ENCODE measurements around the gene ANXA2. TPM values are rescaled to one million over a fixed set of nuclear protein-coding genes. Genes with fewer than 3 reads are reported as not detected.

ANXA2 gene
- total RNA-seq, 1 experiment from 2014 or later, result 6.7 TPM

- no peaks in the 10 kb centered on the region for H3K9me3 ChIP-seq (ENCODE audit: low read length)
- no peak overlapping the region for H3K9ac ChIP-seq (ENCODE audit: low read length)
- no peaks in the 10 kb centered on the region for H4K20me1 ChIP-seq (ENCODE audit: insufficient read depth, low read depth, low read length)
- H3K79me2 ChIP-seq (ENCODE audit: low read length), result no peaks in the 10 kb centered on the region
- H3K4me1 ChIP-seq (ENCODE audit: low read length), result no peaks in the 10 kb centered on the region
- H2AFZ ChIP-seq (ENCODE audit: low read length), result no peak overlapping the region
- H3K27me3 ChIP-seq (ENCODE audit: low read length), result no peaks in the 10 kb centered on the region
- no peak overlapping the region for H3K4me2 ChIP-seq (ENCODE audit: low read depth, low read length, poor library complexity, severe bottlenecking)
- no peaks in the 10 kb centered on the region for H3K36me3 ChIP-seq (ENCODE audit: insufficient read depth, low read length)
- H3K9me2 ChIP-seq (replicated peaks; ENCODE audit: insufficient read depth, low read length), result no peaks in the 10 kb centered on the region
- no peak for DNase-seq
- no peak overlapping the region for H3K4me3 ChIP-seq (ENCODE audit: low read length)
- H3K27ac ChIP-seq (ENCODE audit: low read length), result no peak overlapping the region
Measured at GRCh38 chr15:60373327-60373726, 24.5 kb downstream of the ANXA2 start.

- H3K9me2 ChIP-seq (replicated peaks; ENCODE audit: insufficient read depth, low read length), result no peaks in the 10 kb centered on the region
- DNase-seq, result no peak
- H3K4me2 ChIP-seq (ENCODE audit: low read depth, low read length, poor library complexity, severe bottlenecking), result no peak overlapping the region
- no peak overlapping the region for H2AFZ ChIP-seq (ENCODE audit: low read length)
- no peaks in the 10 kb centered on the region for H3K79me2 ChIP-seq (ENCODE audit: low read length)
- H3K27ac ChIP-seq (ENCODE audit: low read length), result no peak overlapping the region
- H3K4me1 ChIP-seq (ENCODE audit: low read length), result no peaks in the 10 kb centered on the region
- no peaks in the 10 kb centered on the region for H3K36me3 ChIP-seq (ENCODE audit: insufficient read depth, low read length)
- H3K9me3 ChIP-seq (ENCODE audit: low read length), result no peaks in the 10 kb centered on the region
- no peak overlapping the region for H3K4me3 ChIP-seq (ENCODE audit: low read length)
- no peaks in the 10 kb centered on the region for H4K20me1 ChIP-seq (ENCODE audit: insufficient read depth, low read depth, low read length)
- no peaks in the 10 kb centered on the region for H3K27me3 ChIP-seq (ENCODE audit: low read length)
- H3K9ac ChIP-seq (ENCODE audit: low read length), result no peak overlapping the region
Measured at GRCh38 chr15:60372756-60373155, 25.0 kb downstream of the ANXA2 start.

- Histone ChIP-seq H3K9me3 (ENCODE audit: low read length) (no peaks in the 10 kb centered on the region), H3K4me1 (ENCODE audit: low read length) (no peaks in the 10 kb centered on the region), H3K79me2 (ENCODE audit: low read length) (no peaks in the 10 kb centered on the region), H3K9me2 (replicated peaks; ENCODE audit: insufficient read depth, low read length) (no peaks in the 10 kb centered on the region), H3K4me2 (ENCODE audit: low read depth, low read length, poor library complexity, severe bottlenecking) (no peak overlapping the region), H3K27me3 (ENCODE audit: low read length) (no peaks in the 10 kb centered on the region), H4K20me1 (ENCODE audit: insufficient read depth, low read depth, low read length) (no peaks in the 10 kb centered on the region), H3K27ac (ENCODE audit: low read length) (no peak overlapping the region), H2AFZ (ENCODE audit: low read length) (no peak overlapping the region), H3K9ac (ENCODE audit: low read length) (no peak overlapping the region), H3K36me3 (ENCODE audit: insufficient read depth, low read length) (no peaks in the 10 kb centered on the region), H3K4me3 (ENCODE audit: low read length) (no peak overlapping the region)
- DNase-seq, result no peak
Measured at GRCh38 chr15:60372227-60372626, 25.6 kb downstream of the ANXA2 start.

- Histone ChIP-seq H3K4me3 (ENCODE audit: low read length) (no peak overlapping the region), H3K9ac (ENCODE audit: low read length) (no peak overlapping the region), H3K27ac (ENCODE audit: low read length) (no peak overlapping the region), H3K36me3 (ENCODE audit: insufficient read depth, low read length) (no peaks in the 10 kb centered on the region), H3K9me3 (ENCODE audit: low read length) (no peaks in the 10 kb centered on the region), H3K4me2 (ENCODE audit: low read depth, low read length, poor library complexity, severe bottlenecking) (no peak overlapping the region), H4K20me1 (ENCODE audit: insufficient read depth, low read depth, low read length) (no peaks in the 10 kb centered on the region), H2AFZ (ENCODE audit: low read length) (no peak overlapping the region), H3K9me2 (replicated peaks; ENCODE audit: insufficient read depth, low read length) (no peaks in the 10 kb centered on the region), H3K27me3 (ENCODE audit: low read length) (no peaks in the 10 kb centered on the region), H3K4me1 (ENCODE audit: low read length) (no peaks in the 10 kb centered on the region), H3K79me2 (ENCODE audit: low read length) (no peaks in the 10 kb centered on the region)
- DNase-seq, result no peak
Measured at GRCh38 chr15:60371175-60372051, 26.4 kb downstream of the ANXA2 start.

GRCh38 chr15:60370869-60371136 is 27.0 kb downstream of the ANXA2 start:
- no peaks in the 10 kb centered on the region for H4K20me1 ChIP-seq (ENCODE audit: insufficient read depth, low read depth, low read length)
- no peaks in the 10 kb centered on the region for H3K27me3 ChIP-seq (ENCODE audit: low read length)
- H3K9me2 ChIP-seq (replicated peaks; ENCODE audit: insufficient read depth, low read length), result no peaks in the 10 kb centered on the region
- no peak overlapping the region for H3K4me2 ChIP-seq (ENCODE audit: low read depth, low read length, poor library complexity, severe bottlenecking)
- no peaks in the 10 kb centered on the region for H3K79me2 ChIP-seq (ENCODE audit: low read length)
- H3K9me3 ChIP-seq (ENCODE audit: low read length), result no peaks in the 10 kb centered on the region
- no peak for DNase-seq
- no peaks in the 10 kb centered on the region for H3K4me1 ChIP-seq (ENCODE audit: low read length)
- no peaks in the 10 kb centered on the region for H3K36me3 ChIP-seq (ENCODE audit: insufficient read depth, low read length)
- no peak overlapping the region for H3K4me3 ChIP-seq (ENCODE audit: low read length)
- no peak overlapping the region for H3K9ac ChIP-seq (ENCODE audit: low read length)
- no peak overlapping the region for H2AFZ ChIP-seq (ENCODE audit: low read length)
- H3K27ac ChIP-seq (ENCODE audit: low read length), result no peak overlapping the region

- no peak for DNase-seq
- Histone ChIP-seq H3K9me2 (replicated peaks; ENCODE audit: insufficient read depth, low read length) (no peaks in the 10 kb centered on the region), H3K36me3 (ENCODE audit: insufficient read depth, low read length) (no peaks in the 10 kb centered on the region), H3K79me2 (ENCODE audit: low read length) (no peaks in the 10 kb centered on the region), H3K27me3 (ENCODE audit: low read length) (no peaks in the 10 kb centered on the region), H4K20me1 (ENCODE audit: insufficient read depth, low read depth, low read length) (no peaks in the 10 kb centered on the region), H3K4me3 (ENCODE audit: low read length) (no peak overlapping the region), H3K4me2 (ENCODE audit: low read depth, low read length, poor library complexity, severe bottlenecking) (no peak overlapping the region), H3K9me3 (ENCODE audit: low read length) (no peaks in the 10 kb centered on the region), H3K4me1 (ENCODE audit: low read length) (no peaks in the 10 kb centered on the region), H2AFZ (ENCODE audit: low read length) (no peak overlapping the region), H3K9ac (ENCODE audit: low read length) (no peak overlapping the region), H3K27ac (ENCODE audit: low read length) (no peak overlapping the region)
Measured at GRCh38 chr15:60370105-60370868, 27.5 kb downstream of the ANXA2 start.

GRCh38 chr15:60369696-60370095 is 28.1 kb downstream of the ANXA2 start:
- no peaks in the 10 kb centered on the region for H4K20me1 ChIP-seq (ENCODE audit: insufficient read depth, low read depth, low read length)
- H3K4me2 ChIP-seq (ENCODE audit: low read depth, low read length, poor library complexity, severe bottlenecking), result no peak overlapping the region
- H3K9me2 ChIP-seq (replicated peaks; ENCODE audit: insufficient read depth, low read length), result no peaks in the 10 kb centered on the region
- no peaks in the 10 kb centered on the region for H3K36me3 ChIP-seq (ENCODE audit: insufficient read depth, low read length)
- no peak for DNase-seq
- H3K27me3 ChIP-seq (ENCODE audit: low read length), result no peaks in the 10 kb centered on the region
- no peaks in the 10 kb centered on the region for H3K79me2 ChIP-seq (ENCODE audit: low read length)
- no peaks in the 10 kb centered on the region for H3K9me3 ChIP-seq (ENCODE audit: low read length)
- H3K4me1 ChIP-seq (ENCODE audit: low read length), result no peaks in the 10 kb centered on the region
- no peak overlapping the region for H3K27ac ChIP-seq (ENCODE audit: low read length)
- H3K4me3 ChIP-seq (ENCODE audit: low read length), result no peak overlapping the region
- H3K9ac ChIP-seq (ENCODE audit: low read length), result no peak overlapping the region
- H2AFZ ChIP-seq (ENCODE audit: low read length), result no peak overlapping the region

- no peak overlapping the region for H3K9ac ChIP-seq (ENCODE audit: low read length)
- no peak for DNase-seq
- no peak overlapping the region for H3K4me2 ChIP-seq (ENCODE audit: low read depth, low read length, poor library complexity, severe bottlenecking)
- no peaks in the 10 kb centered on the region for H3K79me2 ChIP-seq (ENCODE audit: low read length)
- H3K9me2 ChIP-seq (replicated peaks; ENCODE audit: insufficient read depth, low read length), result no peaks in the 10 kb centered on the region
- H2AFZ ChIP-seq (ENCODE audit: low read length), result no peak overlapping the region
- H3K4me1 ChIP-seq (ENCODE audit: low read length), result no peaks in the 10 kb centered on the region
- no peaks in the 10 kb centered on the region for H3K36me3 ChIP-seq (ENCODE audit: insufficient read depth, low read length)
- H3K4me3 ChIP-seq (ENCODE audit: low read length), result no peak overlapping the region
- H3K27ac ChIP-seq (ENCODE audit: low read length), result no peak overlapping the region
- H4K20me1 ChIP-seq (ENCODE audit: insufficient read depth, low read depth, low read length), result no peaks in the 10 kb centered on the region
- H3K9me3 ChIP-seq (ENCODE audit: low read length), result no peaks in the 10 kb centered on the region
- no peaks in the 10 kb centered on the region for H3K27me3 ChIP-seq (ENCODE audit: low read length)
Measured at GRCh38 chr15:60364612-60364924, 33.2 kb downstream of the ANXA2 start.

Measured in Karpas-422 (cell line).